ENCODE results near the gene MAD2L1BP.

- TF ChIP-seq CTCF (conservative IDR thresholded peaks at IDR 0.05) = no peak
- no peak for TF ChIP-seq EZH2 (IDR thresholded peaks at IDR 0.05; ENCODE audit: low read depth)
Observed at GRCh38 chr6:43670623-43670986, 35.0 kb downstream of the MAD2L1BP start.

Data from PC-9 (cell line).